BJ (cell line): ENCODE data around the gene ABCA13. TPM values are rescaled to one million over a fixed set of nuclear protein-coding genes. Genes with fewer than 3 reads are reported as not detected.

Experiments
- CTCF ChIA-PET: fragments of 350-600 bp; formaldehyde crosslinking; extraction: SDS; loops from one replicate; lab custom pipeline; 2021; ENCODE audit warnings: antibody characterized with exemption, inconsistent platforms; lab: Yijun Ruan, JAX
- POLR2A ChIA-PET: fragments of 300-600 bp; sonication (Branson Sonifier 250); formaldehyde crosslinking; extraction: SDS; loops from one replicate; lab custom pipeline; 2021; ENCODE audit warnings: antibody characterized with exemption; lab: Charles Lee
- DNase-seq: peaks from one replicate; pipeline ENCODE4 v3.0.0-alpha.2; 2011; ENCODE audit warnings: low read depth
- H3K27me3 ChIP-seq: 2 replicates; pipeline ENCODE4 v1.6.0; 2011; ENCODE audit warnings: low read length; ENCODE audit not compliant: control insufficient read depth, insufficient read depth
- H3K36me3 ChIP-seq: 2 replicates; pipeline ENCODE4 v1.5.1; 2011; ENCODE audit warnings: low read length; ENCODE audit not compliant: control insufficient read depth, insufficient read depth
- H3K4me3 ChIP-seq: 2 replicates; pipeline ENCODE4 v1.5.1; 2011; ENCODE audit warnings: low read depth, mild to moderate bottlenecking, control low read depth, low read length
- CTCF ChIP-seq: IDR thresholded peaks from 2 replicates; pipeline ENCODE4 v1.5.1; 2011; ENCODE audit warnings: low read depth, mild to moderate bottlenecking, control low read depth, inconsistent platforms, low read length, moderate library complexity; ENCODE audit not compliant: insufficient read depth
- polyA plus RNA-seq: library from polyadenylated mRNA; depleted of rRNA; stranded (reverse); fragments of >200 nt; gene quantifications from 2 replicates; pipeline ENCODE4 v1.2.3, GENCODE V29; 2011

The ABCA13 gene
- polyA plus RNA-seq, 1 experiment, result 0.15 TPM

GRCh38 chr7:48387932-48388331 lies 216.7 kb downstream of the ABCA13 start:
- H3K4me3 ChIP-seq, result no peak overlapping the region
- no peak for DNase-seq
- TF ChIP-seq CTCF, result no peak
- ChIA-PET POLR2A (no interaction called here), CTCF (no interaction called here)
- H3K27me3 ChIP-seq, result no peaks in the 10 kb centered on the region
- H3K36me3 ChIP-seq, result no peaks in the 10 kb centered on the region

DNA sequence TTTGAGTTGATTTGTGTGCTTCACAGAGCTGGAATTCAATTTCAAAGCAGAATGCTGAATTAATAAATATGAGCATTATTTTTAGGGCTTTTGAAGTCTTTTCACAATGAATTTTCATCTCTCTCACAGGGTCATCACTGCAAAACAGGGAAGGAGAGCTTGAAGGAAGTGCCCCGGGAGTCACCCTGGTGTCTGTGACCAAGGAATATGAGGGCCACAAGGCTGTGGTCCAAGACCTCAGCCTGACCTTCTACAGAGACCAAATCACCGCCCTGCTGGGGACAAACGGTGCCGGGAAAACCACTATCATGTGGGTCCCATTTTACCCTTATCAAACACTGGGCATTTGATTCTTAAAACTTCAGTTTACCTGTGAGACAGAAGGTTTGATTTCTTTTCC lies 217.7 kb downstream of the ABCA13 start:
- ChIA-PET POLR2A (no interaction called here), CTCF (no interaction called here)
- TF ChIP-seq CTCF, result no peak

GRCh38 chr7:48389977-48390376 lies 218.7 kb downstream of the ABCA13 start:
- Histone ChIP-seq H3K27me3 (no peaks in the 10 kb centered on the region), H3K4me3 (no peak overlapping the region), H3K36me3 (no peaks in the 10 kb centered on the region)
- no peak for TF ChIP-seq CTCF
- DNase-seq, result no peak
- POLR2A ChIA-PET, result interaction anchor here (0.6 kb wide), 1 partner anchor 133 kb away, joined by 4 read pairs; no protein-coding TSS in a partner anchor
- CTCF ChIA-PET, result no interaction called here

More for the DNA sequence above, 217.7 kb downstream of the ABCA13 start:
- no peak overlapping the region for H3K4me3 ChIP-seq
- no peaks in the 10 kb centered on the region for H3K27me3 ChIP-seq
- H3K36me3 ChIP-seq, result no peaks in the 10 kb centered on the region
- DNase-seq, result no peak

GRCh38 chr7:48390388-48391327 lies 219.4 kb downstream of the ABCA13 start:
- H3K27me3 ChIP-seq, result no peaks in the 10 kb centered on the region
- TF ChIP-seq CTCF, result no peak
- H3K36me3 ChIP-seq, result no peaks in the 10 kb centered on the region
- CTCF ChIA-PET, result no interaction called here
- H3K4me3 ChIP-seq, result no peak overlapping the region
- POLR2A ChIA-PET, result interaction anchor here (0.6 kb wide), 1 partner anchor 133 kb away, joined by 4 read pairs; no protein-coding TSS in a partner anchor
- no peak for DNase-seq

- Histone ChIP-seq H3K36me3 (no peaks in the 10 kb centered on the region), H3K4me3 (no peak overlapping the region), H3K27me3 (no peaks in the 10 kb centered on the region)
- ChIA-PET POLR2A (no interaction called here), CTCF (no interaction called here)
- no peak for DNase-seq
- no peak for TF ChIP-seq CTCF
These were observed 226.9 kb downstream of the ABCA13 start for GRCh38 chr7:48398191-48398590.
